ENCODE results near the gene CALN1.
"Not testable (repeated sequence)": the region's sequence is repeated elsewhere in the genome, so short reads cannot be mapped to it uniquely, and the experiment has no call there.

CALN1 gene

DNA sequence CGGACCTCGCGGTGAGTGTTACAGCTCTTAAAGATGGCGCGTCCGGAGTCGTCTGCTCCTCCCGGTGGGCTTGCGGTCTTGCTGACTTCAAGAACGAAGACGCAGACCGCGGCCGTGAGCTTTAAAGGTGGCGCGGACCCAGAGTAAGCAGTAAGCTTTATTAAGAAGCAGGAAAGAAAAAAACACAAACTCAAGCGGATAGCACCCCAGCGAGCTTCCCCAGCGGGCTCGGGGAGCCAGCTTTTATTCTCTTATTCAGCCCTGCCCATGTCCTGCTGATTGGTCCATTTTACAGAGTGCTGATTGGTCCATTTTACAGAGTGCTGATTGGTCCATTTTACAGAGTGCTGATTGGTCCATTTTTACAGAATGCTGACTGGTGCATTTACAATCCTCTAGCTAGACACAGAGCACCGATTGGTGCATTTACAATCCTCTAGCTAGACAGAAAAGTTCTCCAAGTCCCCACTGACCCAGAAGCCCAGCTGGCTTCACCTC lies at the start of gene CALN1:
CALN1 (minus strand) TSS at position 218 of the 498 bp plus-strand sequence.
- not testable (repeated sequence) for DNase-seq

DNA sequence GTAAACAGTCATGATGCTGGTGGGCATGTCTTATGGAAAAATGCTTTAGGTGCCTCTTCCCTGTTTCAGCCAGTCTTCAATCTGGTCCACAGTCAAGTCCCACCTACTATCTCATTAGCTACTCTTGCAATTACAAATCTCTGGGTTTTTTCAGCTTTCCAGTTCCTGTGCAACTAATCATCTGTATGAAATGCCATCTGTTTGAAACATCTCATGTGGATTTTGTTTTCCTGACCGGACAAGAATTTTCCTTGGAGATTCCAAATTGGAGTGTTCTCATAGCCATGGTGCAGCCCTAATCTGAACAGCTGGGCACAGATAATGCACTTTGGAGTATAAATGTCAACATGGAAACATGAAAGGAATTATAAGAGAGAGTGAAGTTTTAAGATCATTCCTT lies 41.3 kb upstream of the CALN1 start:
- no peak for DNase-seq

DNA sequence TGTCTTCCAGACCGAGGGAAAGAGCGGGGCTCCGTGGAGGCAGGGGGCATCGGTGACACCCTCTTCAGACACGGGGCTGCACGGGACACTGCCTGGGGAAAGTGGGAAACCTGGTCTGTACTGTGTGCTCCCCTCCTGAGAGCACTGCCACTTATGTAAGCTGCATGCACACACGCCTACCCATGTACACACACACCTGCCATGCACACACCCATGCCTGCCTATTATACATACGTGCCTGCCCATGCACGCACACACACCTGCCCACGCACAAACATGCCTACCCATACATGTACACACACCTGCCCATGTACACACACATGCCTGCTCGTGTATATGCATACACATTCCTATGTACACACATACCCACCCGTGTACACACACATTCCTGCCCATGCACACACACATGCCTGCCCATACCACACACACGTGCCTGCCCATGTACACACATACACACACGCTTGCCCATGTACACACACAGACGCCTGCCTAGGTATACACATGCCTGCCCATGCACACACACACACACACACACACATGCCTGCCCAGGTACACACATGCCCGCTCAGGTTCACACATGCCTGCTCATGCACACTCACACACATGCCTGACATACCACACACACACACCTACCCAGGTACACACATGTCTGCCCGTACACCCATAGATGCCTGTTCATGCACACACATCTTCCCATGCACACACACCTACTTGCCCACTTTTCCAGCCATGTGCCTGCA lies 35.5 kb upstream of the CALN1 start:
- DNase-seq = no peak

DNA sequence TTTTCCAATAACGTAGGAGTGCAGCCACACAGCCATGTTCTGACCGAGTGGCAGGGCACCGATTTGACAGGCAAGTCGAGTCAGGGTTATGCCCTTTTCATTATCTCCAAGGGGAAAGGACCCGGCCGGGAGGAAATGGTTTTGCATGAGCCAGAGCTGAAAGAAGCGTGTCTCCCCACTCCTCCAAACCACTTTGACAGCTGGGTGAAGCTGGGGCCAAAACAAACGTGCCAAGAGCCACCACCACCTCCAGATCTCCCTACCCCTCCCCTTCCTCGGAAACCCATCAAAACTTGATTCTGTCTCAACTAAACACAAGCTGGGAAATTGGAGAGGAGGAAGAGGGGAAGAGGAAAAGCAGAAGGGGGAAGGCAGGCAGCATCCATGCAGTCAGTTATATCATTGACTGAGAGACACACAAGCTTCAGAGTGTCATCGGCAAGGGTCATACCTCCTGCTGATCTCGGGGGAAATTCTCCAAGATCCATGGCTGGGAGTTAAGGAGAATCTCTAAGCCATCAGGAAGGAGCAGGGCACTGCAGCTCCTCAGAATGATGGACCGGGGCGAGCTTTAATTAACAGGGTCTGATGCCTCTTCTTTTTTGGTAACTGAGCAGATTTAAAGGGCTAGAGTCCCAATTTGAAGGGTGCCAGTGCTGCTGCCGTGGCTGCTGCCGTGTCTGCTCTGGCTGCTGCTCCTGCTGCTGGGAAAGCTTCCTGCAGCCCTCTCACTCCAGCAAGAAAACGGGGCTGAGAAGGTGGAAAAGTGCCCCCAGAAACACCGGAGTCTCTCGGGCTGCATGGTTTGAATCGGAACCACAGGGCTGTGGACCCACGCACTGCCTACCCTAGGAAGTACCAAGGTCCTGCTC lies 34.7 kb upstream of the CALN1 start:
- no peak for DNase-seq

DNA sequence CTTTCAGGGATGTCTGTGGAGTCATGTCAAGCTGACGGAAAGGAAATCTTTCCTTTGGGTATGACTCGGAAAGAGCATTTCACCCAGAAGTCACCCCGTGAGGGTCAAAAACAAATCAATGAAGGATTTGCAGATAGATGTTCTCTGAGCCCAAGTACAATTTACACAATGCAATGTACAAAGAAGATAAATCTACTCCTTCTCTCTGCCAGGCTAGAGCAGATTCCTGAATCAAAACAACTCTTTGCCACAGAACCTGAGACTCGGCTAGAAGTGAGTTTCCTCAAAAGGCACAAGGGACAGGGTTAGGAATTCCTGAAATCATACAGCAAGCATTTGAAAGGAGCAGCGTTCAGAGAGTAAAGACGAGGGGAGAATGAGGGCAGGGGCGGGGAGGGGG lies 34.0 kb upstream of the CALN1 start:
- no peak for DNase-seq

DNA sequence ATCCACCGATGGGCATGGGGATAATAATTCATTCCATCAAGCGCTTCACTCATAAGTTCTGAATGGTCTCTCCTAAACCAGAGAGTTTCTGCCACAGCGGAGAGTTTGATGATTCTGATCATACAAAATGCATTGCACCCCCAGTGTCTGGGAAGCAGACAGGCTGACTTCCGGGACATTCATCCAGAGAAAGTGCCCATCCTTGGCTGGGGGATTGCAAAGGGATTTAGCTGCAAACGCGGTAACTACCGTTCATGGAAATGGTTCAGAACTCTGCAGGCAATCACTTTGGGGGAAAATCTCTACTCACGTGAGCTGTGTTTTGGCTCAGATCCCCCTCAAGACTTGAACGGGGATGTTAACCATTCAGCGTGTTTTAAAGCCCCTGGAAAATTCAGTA lies 33.4 kb upstream of the CALN1 start:
- no peak for DNase-seq

DNA sequence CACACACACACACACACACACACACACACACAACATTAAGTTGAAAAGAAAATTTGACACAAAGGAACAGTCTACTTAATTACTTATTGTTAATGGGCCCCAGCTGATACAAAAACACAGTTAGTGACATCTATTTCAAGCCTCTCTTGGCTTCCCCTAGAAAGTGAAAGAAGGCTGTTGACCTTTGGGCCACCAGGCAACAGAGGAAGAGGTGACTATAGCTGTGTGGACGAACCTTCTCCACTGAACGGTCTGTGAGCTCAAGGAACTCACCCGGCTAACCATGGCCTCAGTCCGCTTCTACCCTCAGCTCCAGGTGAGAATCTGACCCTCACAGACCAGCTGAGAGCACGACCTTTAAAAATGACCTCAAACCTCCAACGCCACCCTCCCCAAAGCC lies 32.9 kb upstream of the CALN1 start:
- DNase-seq = no peak

DNA sequence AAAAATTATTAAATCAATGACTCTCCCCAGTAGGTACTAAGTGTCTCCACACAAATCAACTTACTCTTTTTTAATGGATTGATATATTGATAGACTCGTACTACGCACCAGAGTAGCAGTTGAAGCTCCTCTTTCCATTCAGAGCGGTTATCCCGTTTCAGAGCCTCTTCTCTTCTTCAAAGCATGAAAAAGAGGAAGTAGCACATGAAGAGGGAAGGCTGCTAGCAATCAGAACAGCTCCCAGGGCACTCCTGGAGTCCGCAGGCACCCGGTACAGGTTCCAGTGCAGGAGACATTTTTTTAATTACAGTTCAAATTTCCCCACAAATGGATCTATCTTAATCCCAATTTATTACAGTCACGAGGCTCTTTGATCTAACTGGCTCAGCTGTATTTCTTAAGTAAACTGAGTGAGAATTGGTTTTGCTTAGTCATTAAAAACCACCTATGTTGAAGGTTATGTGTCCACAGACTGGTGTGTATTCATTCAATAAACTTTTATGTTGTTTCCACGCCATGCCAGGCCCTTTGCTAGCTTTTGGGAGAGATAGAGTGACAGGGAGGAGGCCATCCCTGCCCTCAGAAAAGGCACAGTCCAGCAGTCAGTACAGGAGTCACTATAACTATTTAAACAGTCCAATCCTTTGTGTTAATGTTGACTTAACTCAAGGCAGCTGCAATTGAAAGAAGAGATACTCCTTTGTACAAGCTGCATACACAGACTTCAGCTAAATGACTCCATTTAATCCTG lies 32.1 kb upstream of the CALN1 start:
- DNase-seq = no peak

DNA sequence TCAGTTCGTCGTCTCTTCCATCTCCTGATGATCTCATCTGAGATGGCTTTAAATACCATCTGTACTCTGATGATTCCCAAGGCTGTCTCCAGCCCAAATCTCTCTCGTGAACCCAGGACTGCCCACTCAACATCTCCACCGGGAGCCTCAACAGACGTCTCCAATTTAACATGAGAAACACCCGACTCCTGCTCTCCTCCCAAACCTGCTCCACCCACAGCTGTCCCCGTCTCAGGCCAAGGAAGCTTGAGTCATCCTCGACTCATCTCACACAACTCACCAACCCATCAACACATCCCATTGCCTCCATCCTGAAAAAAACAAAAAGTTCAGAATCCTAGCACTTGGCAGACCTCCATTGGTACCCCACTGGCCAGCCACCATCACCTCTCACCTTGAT lies 29.7 kb upstream of the CALN1 start:
- DNase-seq = no peak

DNA sequence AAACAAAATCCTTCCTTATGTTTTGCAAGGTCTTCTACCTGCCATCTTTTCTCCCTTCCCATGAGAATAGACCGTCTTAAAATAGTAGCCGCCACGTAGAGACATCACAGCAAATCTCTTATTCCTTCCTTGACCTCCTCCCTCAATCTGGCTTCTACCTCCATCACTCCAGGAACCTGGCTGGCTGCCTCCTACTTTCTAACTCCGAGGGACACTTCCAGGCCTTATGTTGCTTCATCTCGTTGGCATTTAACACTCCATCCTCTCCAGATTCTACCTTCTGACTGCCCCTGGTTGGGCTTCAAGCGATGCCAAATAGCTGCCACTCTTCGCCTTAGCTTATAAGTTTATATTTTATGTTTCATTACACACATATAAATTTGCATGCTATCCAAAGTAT lies 26.4 kb upstream of the CALN1 start:
- DNase-seq = no peak

DNA sequence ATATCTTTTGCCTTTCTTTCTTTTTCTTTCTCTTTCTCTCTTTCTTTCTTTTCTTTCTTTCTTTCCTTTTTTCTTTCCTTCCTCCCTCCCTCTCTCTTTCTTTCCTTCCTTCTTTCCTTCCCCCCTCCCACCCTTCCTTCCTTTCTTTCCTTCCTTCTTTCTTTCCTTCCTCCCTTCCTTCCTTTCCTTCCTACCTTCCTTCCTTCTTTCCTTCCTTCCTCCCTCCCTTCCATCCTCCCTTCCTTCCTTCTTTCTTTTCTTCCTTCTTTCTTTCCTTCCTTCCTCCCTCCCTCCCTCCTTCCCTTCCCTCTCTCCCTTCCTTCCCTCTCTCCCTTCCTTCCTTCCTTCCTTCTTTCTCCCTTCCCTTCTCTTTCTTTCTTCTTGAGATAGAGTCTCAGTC lies 25.5 kb upstream of the CALN1 start:
- no peak for DNase-seq

DNA sequence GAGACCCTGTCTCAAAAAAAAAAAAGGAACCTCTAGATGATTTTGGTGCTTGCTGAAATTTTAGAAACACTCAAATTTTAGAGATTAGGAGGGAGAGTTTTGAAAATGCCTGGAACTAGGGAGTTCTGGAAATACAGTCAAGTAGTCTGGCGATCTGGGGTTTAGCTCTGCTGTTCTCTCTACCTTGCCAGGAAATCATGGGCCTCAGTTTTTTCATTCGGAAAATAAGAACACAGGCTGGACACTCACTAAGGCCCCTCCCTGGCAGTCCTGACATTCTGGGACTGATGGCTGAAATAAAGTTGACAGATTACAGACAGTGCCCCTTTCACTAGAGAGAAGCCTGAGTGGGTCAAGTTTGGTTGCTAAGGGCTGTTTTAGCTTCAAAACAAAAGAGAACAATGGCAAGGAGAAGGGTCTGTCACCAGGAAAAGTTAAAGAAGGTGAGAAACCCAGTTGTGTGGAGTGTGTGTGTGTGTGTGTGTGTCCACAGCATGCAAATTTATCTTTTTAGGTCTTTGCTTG lies 25.0 kb upstream of the CALN1 start:
- no peak for DNase-seq

DNA sequence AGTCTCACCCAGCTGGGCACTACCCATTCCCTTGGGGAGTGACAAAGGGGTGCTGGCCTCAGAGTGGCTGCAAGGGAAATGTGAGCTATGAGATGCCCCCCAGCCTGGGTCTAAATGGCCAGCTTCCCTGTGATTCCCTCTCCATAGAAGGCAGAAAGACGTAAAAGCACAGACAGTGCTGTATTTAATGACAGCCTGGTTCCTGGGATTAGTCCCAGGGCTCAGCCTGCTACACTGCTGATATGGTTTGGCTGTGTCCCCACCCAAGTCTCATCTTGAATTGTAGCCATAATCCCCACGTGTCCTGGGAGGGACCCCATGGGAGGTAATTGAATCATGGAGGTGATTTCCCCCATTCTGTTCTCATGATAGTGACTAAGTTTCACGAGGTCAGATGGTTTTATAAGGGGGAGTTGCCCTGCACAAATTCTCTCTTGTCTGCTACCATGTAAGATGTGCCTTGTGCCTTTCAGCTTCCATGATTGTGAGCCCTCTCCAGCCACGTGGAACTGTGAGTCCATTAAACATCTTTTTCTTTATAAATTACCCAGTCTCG lies 23.9 kb upstream of the CALN1 start:
- DNase-seq = peak; percentile 75

DNA sequence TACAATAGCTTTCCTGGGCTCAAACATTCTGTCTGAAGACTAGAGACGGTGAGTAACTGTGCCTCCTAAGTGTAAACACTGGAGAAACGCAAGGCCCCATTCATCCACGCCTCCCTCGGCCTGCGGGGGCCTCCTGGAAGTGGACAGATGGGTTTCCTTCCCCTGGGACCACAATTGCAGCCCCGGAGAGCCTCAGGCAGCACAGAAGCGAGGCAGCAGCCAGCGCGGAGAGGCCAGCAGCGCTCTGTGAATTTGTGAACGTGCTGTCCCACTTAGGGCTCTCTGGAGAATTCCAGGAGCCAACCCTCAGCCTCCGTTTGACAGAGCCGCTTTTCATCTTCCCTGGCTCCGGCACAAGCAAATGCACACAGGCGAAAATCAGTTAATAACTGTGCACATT lies 23.2 kb upstream of the CALN1 start:
- peak; percentile 89 for DNase-seq

DNA sequence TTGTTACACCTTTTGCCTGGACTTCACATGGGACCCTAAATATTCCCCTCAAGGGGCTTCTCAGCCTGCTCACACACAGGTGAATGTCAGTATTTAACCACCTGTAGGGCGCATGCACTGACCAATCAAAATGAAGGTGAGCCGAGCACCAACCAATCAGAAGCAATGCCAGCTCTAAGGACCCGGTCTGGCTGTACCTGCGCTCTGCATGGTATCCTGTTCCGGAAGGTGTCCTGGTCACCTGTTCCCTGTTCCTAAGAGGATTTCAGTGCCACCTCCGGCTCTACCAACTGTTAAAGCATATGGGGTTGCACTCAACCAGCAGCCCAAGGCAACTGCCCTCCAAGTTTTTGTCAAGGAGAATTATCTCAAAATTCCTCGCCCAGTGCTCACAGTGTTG lies 18.4 kb upstream of the CALN1 start:
- DNase-seq = no peak

DNA sequence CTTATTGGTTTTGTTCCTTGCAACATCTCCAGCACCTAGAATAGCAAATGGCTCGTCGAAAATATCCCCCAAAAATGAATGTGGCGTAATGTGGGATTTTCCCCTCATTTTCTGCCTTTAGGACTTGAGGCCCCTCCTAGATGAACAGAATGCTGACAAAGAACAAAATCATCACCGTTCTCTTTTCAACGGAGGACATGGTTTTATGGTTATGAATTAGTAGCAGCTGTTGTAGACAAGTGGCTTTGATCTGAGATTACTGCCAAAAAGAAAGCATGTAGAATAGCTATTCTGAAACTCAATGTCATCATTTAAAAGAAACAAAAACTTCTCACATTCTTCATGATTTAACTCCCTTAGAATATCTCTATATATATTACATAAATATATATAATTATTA lies 17.2 kb upstream of the CALN1 start:
- no peak for DNase-seq

DNA sequence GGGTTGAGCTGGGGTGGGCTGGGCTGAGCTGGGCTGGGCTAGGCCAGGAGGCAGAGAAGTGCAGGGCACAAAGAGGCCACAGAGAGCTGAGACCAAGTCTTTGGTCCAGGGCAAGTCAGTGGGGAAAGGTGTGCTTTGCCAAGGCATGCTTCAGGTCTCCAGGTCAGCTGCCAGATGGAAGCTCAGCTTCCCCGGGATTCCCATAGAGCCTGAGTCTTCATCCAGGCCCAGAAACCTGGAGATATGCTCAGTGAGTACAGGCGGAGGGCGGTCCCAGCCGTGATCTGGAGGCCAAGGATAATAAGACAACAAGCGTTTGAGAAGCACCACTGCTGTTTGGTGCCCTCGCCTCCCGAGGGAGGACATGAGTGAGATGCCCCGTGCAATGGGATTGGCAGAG lies 4.7 kb upstream of the CALN1 start:
- DNase-seq = no peak

DNA sequence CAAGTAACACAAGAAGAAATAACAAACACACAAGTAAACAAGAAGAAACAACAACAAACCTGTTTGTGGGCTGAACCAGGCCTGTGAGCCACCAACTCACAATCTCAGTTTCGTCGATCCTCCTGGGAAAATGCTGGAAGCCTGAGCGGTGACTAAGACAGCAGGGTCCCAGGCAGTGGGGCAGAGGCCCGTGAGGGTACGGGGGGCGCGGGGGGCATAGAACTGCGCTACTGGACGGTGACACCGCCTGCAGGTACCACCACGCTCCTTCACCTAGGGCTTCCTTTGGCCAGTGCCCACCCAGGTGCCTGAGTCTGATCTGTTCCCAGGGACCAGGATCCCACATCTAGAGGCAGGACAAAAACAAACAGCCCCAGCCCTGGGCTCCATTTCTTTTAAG lies 3.4 kb upstream of the CALN1 start:
- no peak for DNase-seq

DNA sequence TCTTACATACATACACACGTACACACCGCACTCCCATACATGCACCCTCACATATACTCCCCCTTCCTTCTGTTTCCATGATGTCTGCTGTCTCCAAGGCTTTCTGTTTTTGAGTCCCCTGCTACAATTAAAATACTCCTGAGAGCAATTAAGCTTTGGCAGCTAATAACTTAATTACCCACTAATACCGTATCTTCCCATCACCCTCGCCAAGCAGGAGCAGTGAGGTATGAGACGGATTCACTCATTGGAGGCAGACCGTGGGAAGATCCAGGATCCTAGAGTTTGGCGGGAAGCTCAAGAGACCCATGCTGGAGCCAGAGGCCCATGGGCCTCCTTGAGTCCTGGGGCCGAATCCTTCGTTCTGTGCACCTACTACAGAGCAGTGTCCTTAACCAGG lies 1.7 kb upstream of the CALN1 start:
- DNase-seq = no peak

DNA sequence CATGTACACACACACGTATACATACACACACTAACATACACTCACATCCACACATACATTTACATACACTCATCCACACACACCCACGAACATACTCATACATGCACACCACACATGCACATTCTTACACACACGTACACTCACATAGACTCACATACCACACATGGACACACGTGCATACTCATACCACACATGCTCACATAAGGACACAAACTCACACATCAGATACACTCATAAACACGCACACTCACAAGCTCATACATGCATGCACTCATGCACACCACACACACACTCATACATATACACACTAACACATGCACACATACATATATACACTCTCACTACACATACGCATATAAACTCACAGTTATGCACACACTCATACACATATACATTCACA lies 1.2 kb upstream of the CALN1 start:
- no peak for DNase-seq

DNA sequence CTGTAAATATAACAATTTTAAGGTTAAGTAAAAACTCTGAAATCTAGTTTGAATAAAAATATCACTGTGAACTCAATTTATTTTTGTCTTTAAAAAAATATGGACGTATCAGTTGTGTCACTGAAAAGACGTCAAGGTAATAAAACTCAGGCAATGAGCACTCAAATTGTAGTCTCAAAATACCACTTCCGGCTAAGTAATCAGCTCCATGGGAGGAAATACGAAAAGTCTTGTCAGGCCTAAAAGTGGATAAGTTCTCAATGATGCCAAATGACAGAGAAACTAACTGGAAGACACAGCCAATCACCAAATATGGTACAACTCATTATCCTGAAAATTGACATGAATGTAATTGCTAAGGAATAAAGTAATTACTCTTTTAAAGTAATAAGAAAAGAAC lies 719 bp downstream of the CALN1 start:
- no peak for DNase-seq

DNA sequence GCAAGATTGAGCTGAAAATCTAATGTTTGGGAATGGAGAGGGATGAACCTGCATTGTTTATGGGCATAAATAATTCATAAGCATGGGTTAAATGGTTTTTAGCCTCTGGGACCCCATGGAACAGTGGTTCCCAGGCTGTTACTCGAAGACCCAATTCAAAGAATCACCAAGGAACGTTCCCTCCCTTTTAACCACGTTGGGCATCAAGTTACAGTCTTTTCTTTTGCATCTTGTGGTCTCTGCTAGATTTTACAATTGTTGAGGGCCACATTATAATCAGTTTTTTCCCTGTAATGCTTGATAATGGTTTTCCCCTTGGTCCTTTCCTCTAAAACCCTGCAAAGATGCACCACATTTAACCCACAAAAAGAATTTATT lies 2.5 kb downstream of the CALN1 start:
- DNase-seq = no peak

All from NCI-H524 treated with DMSO at 0.1 percent for 48 hours (cell line).